Stimulated activated CD4-positive, alpha-beta T cell treated with anti-CD3 and anti-CD28 coated beads, Interleukin-2, amount 100 ng/mL, for 4 hours (primary cell): ENCODE results near the gene MFAP3L.

ENCODE experiments used
- DNase-seq: peaks from one replicate; pipeline ENCODE4 v3.0.0-alpha.2; 2020; ENCODE audit warnings: low read depth

Gene MFAP3L

DNA sequence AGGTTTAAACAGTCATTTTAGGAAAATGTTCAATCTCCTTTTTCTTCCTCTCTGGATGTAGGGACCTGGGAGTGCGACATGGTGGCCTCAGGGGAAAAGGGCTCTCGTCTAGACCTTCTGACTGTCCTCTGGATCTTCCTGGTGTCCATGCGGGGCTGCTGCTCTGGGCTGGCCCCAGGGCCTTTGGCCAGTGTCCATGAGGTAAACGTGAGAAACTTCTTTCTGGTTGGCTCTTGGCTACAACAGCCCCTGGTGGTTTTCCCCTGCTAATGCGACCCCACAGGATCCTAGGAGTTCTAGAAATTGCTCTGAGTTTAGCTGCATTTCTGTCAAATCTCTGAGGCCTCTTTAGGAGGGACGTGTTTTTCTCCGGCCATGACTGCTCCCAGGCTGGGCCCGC is 85.7 kb downstream of the MFAP3L start:
- DNase-seq: no peak
